HG02798 (cell line): ENCODE data around the gene NPC1L1.
A peak's percentile ranks its signal among the peaks of the same experiment; 100 is the strongest.

Experiments used
- ATAC-seq: cut with Tn5 transposase; IDR thresholded peaks from one replicate; pipeline ENCODE4 v1.9.1; 2021; ENCODE audit warnings: mild to moderate bottlenecking; ENCODE audit not compliant: unreplicated experiment, poor library complexity

The NPC1L1 gene

DNA sequence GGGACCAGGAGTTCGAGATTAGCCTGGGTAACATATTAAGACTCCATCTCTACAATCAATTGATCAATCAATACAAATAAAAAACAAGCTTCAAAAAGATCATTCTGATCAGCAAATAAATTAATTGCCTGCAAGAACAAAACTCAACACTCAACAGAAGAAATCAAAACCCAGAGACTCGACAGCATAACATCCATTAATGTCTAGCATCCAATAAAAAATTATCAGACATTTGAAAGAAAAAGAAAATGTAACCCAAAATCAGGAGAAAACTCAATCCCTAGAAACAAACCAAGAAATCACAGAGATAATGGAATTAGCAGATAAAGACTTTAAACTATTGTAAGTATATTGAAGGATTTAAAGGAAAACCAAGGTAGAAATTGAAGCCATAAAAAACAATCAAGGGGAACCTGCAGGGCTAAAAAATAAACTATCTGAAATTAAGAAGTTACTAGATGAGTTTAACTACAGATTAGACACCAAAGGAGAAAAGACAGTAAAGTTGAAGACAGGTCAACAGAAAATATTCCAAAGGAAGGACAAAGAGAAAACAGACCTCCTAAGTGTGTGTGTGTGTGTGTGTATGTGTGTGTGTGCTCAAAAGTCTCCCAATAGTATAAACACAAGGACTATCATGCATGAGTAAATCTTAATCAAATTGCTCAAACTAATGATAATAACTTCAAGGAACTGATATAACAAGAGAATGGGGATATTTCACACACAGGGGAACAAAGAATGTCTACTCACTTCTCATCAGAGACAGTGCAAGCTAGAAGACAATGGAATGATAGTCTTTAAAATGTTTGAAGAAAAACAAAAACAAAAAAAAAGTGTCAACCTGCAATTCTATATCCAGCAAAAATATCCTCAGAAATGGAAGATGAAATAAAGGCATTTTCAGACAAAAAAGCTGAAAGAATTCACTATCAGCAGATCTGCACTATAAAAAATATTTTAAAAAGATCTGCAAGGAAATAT is 58.3 kb downstream of the NPC1L1 start:
- no peak for ATAC-seq

DNA sequence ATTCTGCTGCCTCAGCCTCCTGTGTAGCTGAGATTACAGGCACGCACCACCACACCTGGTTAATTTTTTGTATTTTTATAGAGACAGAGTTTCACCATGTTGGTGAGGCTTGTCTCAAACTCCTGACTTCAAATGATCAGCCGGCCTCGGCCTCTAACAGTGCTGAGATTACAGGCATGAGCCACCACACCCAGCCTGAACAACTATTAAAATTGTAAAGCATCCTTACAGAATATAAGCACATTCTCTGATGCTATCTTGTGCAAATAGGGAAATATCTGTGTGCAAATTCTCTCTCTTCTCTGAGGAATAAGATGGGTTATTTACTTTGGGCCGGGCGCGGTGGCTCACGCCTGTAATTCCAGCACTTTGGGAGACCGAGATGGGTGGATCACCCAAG is 63.2 kb downstream of the NPC1L1 start:
- ATAC-seq = no peak

DNA sequence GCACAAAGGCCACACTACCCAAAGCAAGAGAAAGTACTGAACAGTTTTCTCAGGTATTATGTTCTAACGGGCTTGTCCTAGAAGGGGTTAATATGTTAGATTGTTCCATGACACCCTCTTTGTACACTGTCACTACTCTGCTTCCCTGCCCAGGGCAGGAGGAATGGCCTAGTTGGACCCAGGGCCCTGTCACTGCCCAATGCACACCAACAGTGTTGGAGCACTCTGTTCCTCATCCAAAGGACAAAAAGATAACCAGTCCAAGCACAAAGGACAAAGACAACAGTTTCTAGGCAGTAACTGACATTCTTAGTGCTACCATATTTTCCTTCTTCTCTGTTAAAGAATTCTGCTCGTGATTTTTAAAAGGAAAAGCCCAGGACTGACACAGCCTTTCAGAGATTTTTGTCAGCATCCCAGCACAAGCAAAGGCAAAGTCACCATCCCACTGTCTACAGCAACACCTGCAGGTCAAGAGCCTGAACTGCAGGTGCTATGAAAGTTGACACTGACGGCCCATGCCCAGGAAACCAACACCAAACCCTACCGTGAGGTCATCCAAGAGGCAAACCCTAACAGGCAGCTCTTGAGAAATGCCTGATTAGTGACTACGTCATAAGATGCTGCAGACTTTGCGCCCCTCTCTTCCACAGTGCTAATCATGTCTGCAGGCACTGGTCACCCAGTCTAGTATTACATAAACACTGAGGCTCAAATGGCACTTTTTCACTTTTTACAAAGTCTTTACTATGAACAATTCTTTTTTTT is 63.9 kb downstream of the NPC1L1 start:
- peak; percentile 75 for ATAC-seq

DNA sequence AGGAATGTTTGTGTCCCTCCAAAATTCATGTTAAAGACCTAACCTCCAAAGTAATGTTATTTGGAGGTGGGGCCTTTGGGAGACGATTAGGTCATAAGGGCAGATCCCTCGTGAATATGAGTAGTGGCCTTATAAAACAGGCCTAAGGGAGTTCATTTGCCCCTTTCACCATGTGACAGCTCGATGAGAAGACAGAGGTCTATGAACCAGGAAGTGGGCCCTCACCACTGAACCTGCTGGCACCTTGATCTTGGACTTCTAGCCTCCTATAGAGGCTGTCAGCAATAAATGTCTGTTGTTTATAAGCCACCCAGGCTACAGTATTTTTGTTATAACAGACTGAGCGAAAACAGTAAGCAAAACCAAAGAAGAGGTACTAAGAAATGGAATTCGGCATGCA is 64.8 kb downstream of the NPC1L1 start:
- no peak for ATAC-seq

DNA sequence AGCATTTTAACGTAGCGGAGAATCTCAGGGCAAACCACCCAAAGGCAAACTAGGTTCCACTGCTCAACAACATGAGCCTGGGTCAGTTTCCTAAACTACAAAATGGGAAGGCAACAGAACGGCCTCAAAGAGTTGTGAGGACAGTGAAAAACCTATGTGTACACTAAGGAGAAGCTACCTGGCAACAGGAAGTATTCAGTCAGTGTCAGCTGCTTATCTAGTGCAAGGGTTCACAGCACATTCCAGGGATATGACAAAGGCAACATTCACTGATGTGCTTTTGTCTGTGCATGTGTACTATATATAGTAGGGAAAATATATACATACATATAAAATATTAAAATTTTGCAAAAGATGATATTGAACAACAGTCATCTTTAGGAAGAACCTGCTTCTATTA is 67.8 kb downstream of the NPC1L1 start:
- no peak for ATAC-seq

DNA sequence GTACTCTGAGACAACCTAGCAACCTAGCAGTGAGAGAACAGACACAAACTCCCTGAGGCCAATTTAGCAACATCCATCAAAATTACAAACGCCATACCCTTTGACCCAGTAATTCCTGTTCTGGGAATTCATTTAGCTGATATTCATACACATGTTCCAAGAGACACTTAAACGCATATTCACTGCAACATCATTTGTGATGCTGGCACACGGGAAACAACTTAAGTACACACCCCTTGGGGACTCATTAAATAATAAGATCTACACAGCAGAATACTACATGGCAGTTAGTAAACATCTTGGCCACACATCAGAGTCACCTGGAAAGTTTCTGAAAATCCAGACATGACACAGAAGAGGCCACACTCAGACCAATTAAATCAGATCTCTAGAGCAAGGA is 68.3 kb downstream of the NPC1L1 start:
- ATAC-seq = no peak

DNA sequence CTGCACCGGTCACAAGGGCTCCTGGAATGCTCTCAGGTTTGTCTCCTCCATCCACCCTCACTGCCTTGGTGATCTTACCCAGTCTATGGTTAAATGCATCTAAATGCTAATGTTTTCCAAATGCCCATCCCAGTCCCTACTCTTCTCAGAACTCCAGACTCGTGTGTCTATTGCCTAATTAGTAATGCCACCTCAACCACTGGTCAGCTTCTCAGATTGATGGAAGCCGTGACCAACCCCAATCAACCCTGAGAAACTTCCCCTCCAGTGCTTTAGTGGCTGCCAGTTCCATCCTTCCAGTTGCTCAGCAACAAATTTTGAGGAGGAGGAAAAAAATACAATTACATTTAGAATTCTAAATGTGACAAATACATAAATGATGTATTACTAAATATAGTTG is 69.3 kb downstream of the NPC1L1 start:
- ATAC-seq = no peak

DNA sequence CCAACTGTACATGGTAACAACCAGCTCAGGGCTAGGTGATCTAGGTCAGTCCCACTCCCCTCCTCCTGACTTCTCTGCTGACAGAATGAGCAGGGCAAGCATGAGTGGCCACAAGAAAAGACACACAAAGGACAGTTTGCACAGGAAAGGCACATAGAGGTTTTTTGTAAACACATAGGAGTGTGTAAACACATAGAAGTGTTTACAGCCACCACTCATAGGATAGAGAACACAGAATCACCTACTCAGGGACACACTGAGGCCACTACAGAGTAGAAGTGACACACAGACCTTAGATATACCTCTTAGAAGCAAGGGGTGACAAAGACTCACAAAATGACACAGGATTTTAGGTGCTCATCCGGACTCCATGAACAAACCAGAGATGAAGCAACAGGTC is 69.7 kb downstream of the NPC1L1 start:
- ATAC-seq = no peak

DNA sequence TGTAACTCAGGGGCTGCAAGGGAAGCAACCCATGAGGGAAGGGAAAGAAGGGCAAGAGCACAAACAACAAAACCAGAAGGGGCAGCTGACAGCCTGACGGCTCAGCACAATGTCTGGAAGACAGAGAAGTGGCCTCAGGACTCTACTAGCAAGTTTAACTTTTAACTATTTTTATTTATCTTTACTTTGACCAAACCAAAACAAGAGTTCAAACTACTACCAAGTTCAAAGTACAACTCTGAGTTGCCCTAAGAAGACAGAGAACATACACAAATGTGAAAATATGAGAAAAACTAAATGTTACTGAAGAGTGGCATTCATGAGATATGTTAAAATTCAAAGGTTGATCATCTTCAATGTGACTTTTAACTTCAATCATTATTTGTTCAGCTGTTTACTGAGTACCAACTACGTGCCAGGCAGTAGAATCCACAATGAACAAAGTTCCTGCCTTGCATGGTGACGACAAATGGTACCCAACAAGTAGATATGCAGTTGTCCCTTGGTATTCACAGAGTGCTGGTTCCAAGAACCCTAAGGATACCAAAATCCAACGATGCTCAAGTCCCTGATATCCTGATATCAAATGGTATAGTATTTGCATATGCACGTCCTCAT is 70.4 kb downstream of the NPC1L1 start:
- ATAC-seq = no peak

DNA sequence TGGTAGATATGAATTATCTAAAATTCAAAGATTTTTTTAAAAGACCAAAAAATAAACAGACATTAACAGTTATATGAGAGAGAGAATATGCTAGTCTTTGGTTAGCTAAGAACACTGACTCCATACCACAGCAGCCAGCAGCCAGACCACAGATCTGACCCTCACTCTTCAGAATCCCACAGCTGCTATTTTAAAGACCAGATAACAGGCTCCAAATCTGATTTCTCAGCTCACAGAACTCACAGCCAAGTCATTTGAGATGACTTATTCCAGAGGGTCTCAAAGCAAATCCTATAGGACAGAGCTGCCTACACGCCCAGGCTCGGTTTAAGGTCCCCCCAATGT is 71.0 kb downstream of the NPC1L1 start:
- no peak for ATAC-seq

DNA sequence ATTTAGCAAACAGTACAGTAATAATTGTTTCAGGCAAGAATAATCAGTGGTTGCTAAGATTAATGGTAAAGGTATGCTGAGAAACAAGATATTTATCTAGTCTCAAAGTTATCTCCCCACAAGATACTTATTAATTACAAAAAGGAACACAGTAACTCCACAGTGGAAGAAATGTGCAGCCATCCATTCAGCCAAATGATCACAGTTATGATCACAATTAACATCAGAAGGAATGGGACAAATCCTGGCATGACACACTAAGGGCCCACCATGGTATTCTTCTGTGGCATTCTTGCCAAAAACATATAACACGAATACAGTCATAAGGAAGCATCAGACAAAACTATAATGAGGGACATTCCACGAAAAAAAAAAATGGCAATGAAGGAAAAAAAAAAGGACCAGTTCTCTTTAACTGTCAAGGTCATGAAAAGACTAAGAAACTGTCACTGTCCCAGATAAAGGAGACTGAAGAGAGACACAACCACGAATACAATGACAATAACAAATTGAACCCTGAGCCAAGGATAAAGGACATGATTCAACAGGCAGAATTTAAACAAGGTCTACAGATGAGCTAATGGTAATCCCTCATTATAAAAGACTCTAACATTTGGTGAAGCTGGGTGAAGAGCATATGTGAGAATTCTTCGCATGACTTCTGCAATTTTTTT is 71.5 kb downstream of the NPC1L1 start:
- no peak for ATAC-seq

DNA sequence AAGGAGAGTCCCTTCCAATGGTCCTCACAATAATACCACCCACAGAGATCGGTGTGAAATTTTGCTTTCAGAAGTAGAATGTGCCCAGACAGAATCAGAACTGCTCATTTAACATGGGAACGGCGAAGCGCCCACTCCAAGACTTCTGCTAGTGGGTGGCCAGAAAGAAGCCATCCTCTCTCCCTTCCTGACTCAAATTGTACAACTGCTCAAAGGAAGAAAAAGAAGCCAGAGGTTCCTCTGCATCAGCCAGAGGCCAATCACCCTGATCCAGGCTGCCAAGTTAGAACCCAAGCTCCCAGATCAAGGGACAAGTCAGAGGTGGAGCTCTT is 73.9 kb downstream of the NPC1L1 start:
- ATAC-seq = no peak

DNA sequence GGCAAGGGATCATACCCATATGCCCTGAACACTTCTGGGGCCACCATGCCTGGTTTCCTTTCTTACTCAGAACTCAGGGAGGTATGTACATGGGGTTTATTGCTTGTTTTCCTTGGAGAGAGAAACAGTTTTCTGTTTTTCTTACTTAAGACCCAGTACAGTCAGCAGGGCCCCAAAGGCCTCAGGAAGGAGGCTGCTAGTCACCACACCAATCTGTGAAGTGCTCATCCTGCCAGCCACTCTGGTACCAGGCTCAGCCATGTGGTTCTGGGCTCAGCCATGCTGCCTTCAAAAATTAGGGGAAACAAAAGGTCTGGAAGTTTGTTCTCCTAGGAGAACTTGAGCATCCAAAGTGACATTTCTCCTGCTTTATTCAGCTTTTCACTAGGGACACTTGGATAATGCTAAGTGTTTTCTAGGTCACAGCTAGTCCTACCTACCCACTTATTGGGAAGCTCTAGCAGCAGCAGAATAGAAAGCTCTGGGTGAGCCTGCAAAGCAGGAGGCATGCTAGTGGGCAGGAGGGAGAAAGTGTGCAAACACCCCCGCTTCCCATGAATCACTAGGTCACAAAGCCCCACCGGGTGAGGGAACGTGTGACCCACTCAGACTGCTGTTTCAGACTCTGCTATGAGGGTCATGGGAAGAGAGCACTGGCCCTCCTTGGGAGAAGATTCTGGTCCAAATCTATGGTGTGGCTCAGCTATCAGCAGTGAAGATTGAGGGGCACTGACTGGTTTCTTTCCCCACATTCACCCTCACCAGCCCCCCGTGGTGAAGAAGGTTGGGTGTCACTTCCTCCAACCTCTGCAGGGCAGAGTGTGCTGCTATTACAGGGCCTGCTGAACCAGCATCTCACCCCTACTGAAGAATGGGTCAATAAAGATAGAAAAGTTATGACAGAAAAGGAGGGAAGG is 74.6 kb downstream of the NPC1L1 start:
- no peak for ATAC-seq

DNA sequence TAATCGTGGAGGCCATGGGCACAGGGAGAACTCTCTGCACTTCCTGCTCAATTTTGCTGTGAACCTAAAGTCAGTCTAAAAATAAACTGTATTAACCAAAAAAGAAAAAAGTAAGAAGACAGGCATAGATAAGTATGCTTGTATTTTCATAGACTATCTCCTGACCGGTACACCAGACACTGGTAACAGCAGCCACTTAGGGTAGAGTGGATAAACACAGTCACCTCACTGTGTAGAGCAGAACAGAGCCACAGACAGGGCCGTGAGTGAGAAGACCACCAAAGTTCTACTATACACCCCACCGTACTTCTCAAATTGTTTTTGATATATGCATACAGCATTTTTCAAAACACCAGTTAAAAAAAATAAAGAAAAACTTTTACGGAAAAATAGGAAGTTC is 75.6 kb downstream of the NPC1L1 start:
- ATAC-seq = no peak

DNA sequence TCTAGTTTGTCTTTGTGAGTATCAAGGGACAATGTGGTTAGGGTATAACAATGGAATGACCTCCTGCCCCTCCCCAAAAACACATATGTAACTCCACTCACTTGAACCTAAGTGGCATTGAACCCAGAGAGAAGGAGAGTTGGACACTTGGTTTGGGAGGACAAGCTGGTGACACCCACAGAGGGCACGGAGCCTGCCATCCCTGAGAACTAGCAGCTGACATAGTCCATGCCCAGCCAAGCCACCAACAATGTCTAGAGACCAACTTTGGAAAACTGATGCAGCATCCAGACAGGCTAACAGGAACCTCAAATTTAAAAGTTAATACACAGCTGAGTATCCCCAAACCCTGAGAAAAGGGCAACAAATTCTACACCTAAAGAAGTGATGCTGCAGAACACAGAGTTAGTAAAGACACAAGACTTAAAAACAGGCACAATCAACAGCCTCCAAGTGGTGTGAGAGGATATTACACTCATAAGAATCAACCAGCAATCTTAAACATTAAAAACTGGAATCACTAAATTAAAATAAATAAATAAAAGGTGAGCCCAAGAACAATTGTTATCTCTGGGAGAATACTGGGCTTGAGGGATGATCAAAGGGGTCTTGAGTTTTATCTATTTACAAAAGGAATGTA is 77.8 kb downstream of the NPC1L1 start:
- ATAC-seq = no peak
